ENCODE measurements around the gene SLC2A4RG. TPM values are rescaled to one million over a fixed set of nuclear protein-coding genes. Genes with fewer than 3 reads are reported as not detected.

SLC2A4RG gene
- total RNA-seq, 1 experiment from 2014 or later = 121 TPM

DNA sequence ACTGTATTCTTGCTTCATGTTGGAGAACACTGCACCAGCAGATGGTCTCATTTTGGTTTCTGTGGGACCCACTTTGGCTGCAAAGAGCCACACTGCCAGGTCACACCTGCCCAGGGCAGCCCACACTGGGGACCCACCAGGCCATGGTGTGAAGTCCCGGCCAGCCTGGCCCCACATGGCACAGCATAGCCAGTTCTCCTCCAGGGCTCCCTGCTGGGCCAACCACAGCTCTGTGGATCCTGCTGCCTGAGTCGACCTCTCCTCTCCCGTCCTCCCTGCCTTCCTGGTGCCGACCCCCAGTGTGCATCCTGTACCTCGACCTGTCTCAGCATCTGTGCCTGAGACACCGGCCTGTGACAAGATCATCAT lies 34.8 kb upstream of the SLC2A4RG start (continued):
- TF ChIP-seq TCF7L2 (IDR thresholded peaks at IDR 0.05; ENCODE audit: borderline replicate concordance, extremely low read depth, insufficient read depth, insufficient read length) (no peak), POLR2A (IDR thresholded peaks at IDR 0.05; ENCODE audit: borderline replicate concordance, extremely low read depth, insufficient read depth, insufficient read length) (no peak)
- TF ChIP-seq, protein P1, sequence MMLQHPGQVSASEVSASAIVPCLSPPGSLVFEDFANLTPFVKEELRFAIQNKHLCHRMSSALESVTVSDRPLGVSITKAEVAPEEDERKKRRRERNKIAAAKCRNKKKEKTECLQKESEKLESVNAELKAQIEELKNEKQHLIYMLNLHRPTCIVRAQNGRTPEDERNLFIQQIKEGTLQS (IDR thresholded peaks at IDR 0.05) = no peak

DNA sequence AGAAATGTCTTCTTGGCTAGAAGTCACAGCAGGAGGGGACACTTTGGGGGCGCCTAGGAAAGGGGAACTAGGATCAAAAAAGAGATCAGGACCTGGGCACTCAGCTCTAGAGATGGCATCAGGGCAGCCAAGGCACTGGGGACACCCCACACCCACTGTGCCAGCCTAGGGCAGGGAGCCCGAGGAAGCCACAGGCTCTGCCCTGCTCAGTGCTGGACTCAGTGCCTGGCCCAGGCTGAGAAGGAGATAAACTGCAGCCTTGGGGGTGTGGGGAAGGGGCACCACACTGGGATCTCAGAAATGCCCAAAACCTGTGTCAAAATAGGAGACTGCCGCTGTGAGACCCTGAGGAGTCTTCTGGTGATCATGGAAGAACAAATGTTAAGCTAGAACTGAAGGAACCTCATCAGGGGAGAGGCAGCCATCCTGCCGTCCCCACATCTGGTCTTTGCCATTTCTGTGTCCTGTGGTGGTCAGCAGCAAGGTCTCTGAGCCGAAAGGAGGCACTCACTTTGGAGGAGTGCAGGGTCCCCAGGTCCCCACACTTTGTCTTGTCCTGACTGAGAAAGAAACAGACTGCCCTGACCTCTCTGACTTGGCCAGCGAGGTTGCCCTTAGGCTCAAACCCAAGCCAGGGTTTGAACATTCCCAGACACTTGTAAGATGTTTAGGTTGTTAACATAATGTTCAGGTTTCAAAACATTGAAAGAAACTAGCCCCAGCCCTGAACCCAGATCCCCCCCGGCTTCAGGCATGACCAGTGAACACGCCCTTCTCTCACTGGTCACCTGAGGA lies 34.1 kb upstream of the SLC2A4RG start:
- RAD21 ChIA-PET (ENCODE audit: low non-redundant PET in 1 of 2, low total read pairs in 2 of 2, uncharacterized antibody in 2 of 2, unreplicated experiment in 2 of 2) = no interaction called here
- CTCF ChIA-PET = no interaction called here
- no peak for ATAC-seq
- intact Hi-C loops (cut with micrococcal nuclease) = loop anchor here (1.0 to 10.0 kb wide), 2 partner anchors 159 to 349 kb away; no protein-coding TSS in a partner anchor
- H3K9me2 ChIP-seq (ENCODE audit: insufficient read depth) = no peaks in the 10 kb centered on the region
- H3K4me3 ChIP-seq (replicated peaks in 1 of 2; ENCODE audit: low read depth in 1 of 2, low read length in 2 of 2) = no peak overlapping the region
- H4K20me1 ChIP-seq (ENCODE audit: insufficient read depth) = no peaks in the 10 kb centered on the region
- H3K27me3 ChIP-seq (ENCODE audit: insufficient read depth, low read length) = no peaks in the 10 kb centered on the region
- peaks cover 7 to 28% of the 10 kb centered on the region in 2 experiments; a peak in 3 of 4 replicates for H3K36me3 ChIP-seq (ENCODE audit: control insufficient read depth in 1 of 2, insufficient read depth in 2 of 2, low read length in 2 of 2)
- POLR2A ChIA-PET = interaction anchor here (1.4 kb wide), 1 partner anchor 31 kb away, joined by 4 read pairs; the partner anchor contains the start of gene LIME1
- 0 out of 2 replicates have a peak overlapping the region, but pooled peaks have one; percentile 96 for H3K9ac ChIP-seq (ENCODE audit: low read length)
- peaks cover 52% of the 10 kb centered on the region for H3K79me2 ChIP-seq (ENCODE audit: insufficient read depth, low read length)
- no peak for TF ChIP-seq CEBPB (IDR thresholded peaks at IDR 0.05; ENCODE audit: low read depth)
- no peak for TF ChIP-seq CTCF (IDR thresholded peaks at IDR 0.05 in 2 of 3, conservative IDR thresholded peaks at IDR 0.05 in 1 of 3; ENCODE audit: borderline replicate concordance in 1 of 3, insufficient read depth in 1 of 3, low read depth in 2 of 3, low read length in 2 of 3)
- no peak for TF ChIP-seq EGR1 (IDR thresholded peaks at IDR 0.05; ENCODE audit: low read depth)
- TF ChIP-seq ELF1 (IDR thresholded peaks at IDR 0.05; ENCODE audit: borderline replicate concordance, low read depth) = no peak
- TF ChIP-seq JUND (IDR thresholded peaks at IDR 0.05) = no peak
- TF ChIP-seq POLR2AphosphoS5 (IDR thresholded peaks at IDR 0.05; ENCODE audit: low read depth, low read length) = no peak
- TF ChIP-seq YY1 (IDR thresholded peaks at IDR 0.05; ENCODE audit: extremely low read depth, insufficient replicate concordance, low read depth, low read length) = no peak
- TF ChIP-seq TCF7L2 (IDR thresholded peaks at IDR 0.05; ENCODE audit: borderline replicate concordance, extremely low read depth, insufficient read depth, insufficient read length) = no peak
- no peak for TF ChIP-seq ZFX (IDR thresholded peaks at IDR 0.05)
- no peaks in the 10 kb centered on the region for H3K9me3 ChIP-seq (ENCODE audit: control insufficient read depth in 1 of 2, insufficient read depth in 1 of 2, low read depth in 1 of 2, low read length in 2 of 2)
- peak overlapping the region; percentile 95 for H3K4me2 ChIP-seq (ENCODE audit: low read length)
- DNase-seq (ENCODE audit: low read depth, low spot score) = no peak
- peaks cover 13 to 46% of the 10 kb centered on the region in 2 experiments for H3K4me1 ChIP-seq (ENCODE audit: control insufficient read depth in 1 of 2, insufficient read depth in 2 of 2, low read length in 2 of 2)
- BruUV-seq (replicated peaks) = no TSS peak
- H2AFZ ChIP-seq (ENCODE audit: low read depth, low read length, poor library complexity, severe bottlenecking) = no peak overlapping the region
- 0 out of 2 replicates have a peak overlapping the region, but pooled peaks have one; percentile 95 for H3K27ac ChIP-seq (ENCODE audit: low read depth, low read length)

All from HCT116 (cell line).